ENCODE results near the gene NHSL2. TPM values are rescaled to one million over a fixed set of nuclear protein-coding genes. Genes with fewer than 3 reads are reported as not detected.
"Not testable (repeated sequence)": the region's sequence is repeated elsewhere in the genome, so short reads cannot be mapped to it uniquely, and the experiment has no call there.

The NHSL2 gene
- total RNA-seq, 2 experiments from 2014 or later: not detected

- intact Hi-C loops (cut with micrococcal nuclease; ENCODE audit: unreplicated experiment): no loop called here
- Histone ChIP-seq H3K4me2 (ENCODE audit: low read length) (no peak overlapping the region), H2AFZ (ENCODE audit: low read length) (no peak overlapping the region), H3K36me3 (ENCODE audit: insufficient read depth, low read length) (no peaks in the 10 kb centered on the region), H3K9me3 (ENCODE audit: low read length) (no peaks in the 10 kb centered on the region), H3K4me3 (ENCODE audit: low read depth, low read length, poor library complexity, severe bottlenecking) (no peak overlapping the region), H3K79me2 (ENCODE audit: insufficient read depth, low read depth, low read length) (no peaks in the 10 kb centered on the region), H3K4me1 (ENCODE audit: insufficient read depth, low read length, poor library complexity, severe bottlenecking) (no peaks in the 10 kb centered on the region), H3K9me2 (ENCODE audit: insufficient read depth, low read length) (no peaks in the 10 kb centered on the region), H3K27ac (ENCODE audit: low read depth, low read length, poor library complexity, severe bottlenecking) (no peak overlapping the region), H4K20me1 (ENCODE audit: insufficient read depth, low read length) (no peaks in the 10 kb centered on the region)
- no peak for DNase-seq (ENCODE audit: low spot score)
- BruUV-seq (replicated peaks): no TSS peak
- ChIA-PET POLR2A (no interaction called here), CTCF (ENCODE audit: unreplicated experiment) (no interaction called here)
- TF ChIP-seq EZH2phosphoT487 (IDR thresholded peaks at IDR 0.05; ENCODE audit: borderline replicate concordance, low read depth, low read length) (no peak), CTCF (conservative IDR thresholded peaks at IDR 0.05; ENCODE audit: low read length) (no peak)
Observed at GRCh38 chrX:71958281-71958675, 47.6 kb downstream of the NHSL2 start.

GRCh38 chrX:71964184-71964583 is 53.5 kb downstream of the NHSL2 start:
- CTCF ChIA-PET (ENCODE audit: unreplicated experiment); H3K4me2 ChIP-seq (ENCODE audit: low read length); H3K9me3 ChIP-seq (ENCODE audit: low read length); H3K4me1 ChIP-seq (ENCODE audit: insufficient read depth, low read length, poor library complexity, severe bottlenecking); H3K27ac ChIP-seq (ENCODE audit: low read depth, low read length, poor library complexity, severe bottlenecking); BruUV-seq (replicated peaks); DNase-seq (ENCODE audit: low spot score); H3K9me2 ChIP-seq (ENCODE audit: insufficient read depth, low read length); H3K36me3 ChIP-seq (ENCODE audit: insufficient read depth, low read length); H3K79me2 ChIP-seq (ENCODE audit: insufficient read depth, low read depth, low read length); H4K20me1 ChIP-seq (ENCODE audit: insufficient read depth, low read length); POLR2A ChIA-PET; intact Hi-C loops (cut with micrococcal nuclease; ENCODE audit: unreplicated experiment); H3K4me3 ChIP-seq (ENCODE audit: low read depth, low read length, poor library complexity, severe bottlenecking); H2AFZ ChIP-seq (ENCODE audit: low read length): not testable (repeated sequence)

- TF ChIP-seq CTCF (conservative IDR thresholded peaks at IDR 0.05; ENCODE audit: low read length) (no peak), EZH2phosphoT487 (IDR thresholded peaks at IDR 0.05; ENCODE audit: borderline replicate concordance, low read depth, low read length) (no peak)
- Histone ChIP-seq H3K27ac (ENCODE audit: low read depth, low read length, poor library complexity, severe bottlenecking) (no peak overlapping the region), H3K36me3 (ENCODE audit: insufficient read depth, low read length) (no peaks in the 10 kb centered on the region), H3K4me2 (ENCODE audit: low read length) (no peak overlapping the region), H3K4me1 (ENCODE audit: insufficient read depth, low read length, poor library complexity, severe bottlenecking) (no peaks in the 10 kb centered on the region), H3K9me3 (ENCODE audit: low read length) (no peaks in the 10 kb centered on the region), H3K9me2 (ENCODE audit: insufficient read depth, low read length) (no peaks in the 10 kb centered on the region), H3K79me2 (ENCODE audit: insufficient read depth, low read depth, low read length) (no peaks in the 10 kb centered on the region), H3K4me3 (ENCODE audit: low read depth, low read length, poor library complexity, severe bottlenecking) (no peak overlapping the region), H4K20me1 (ENCODE audit: insufficient read depth, low read length) (no peaks in the 10 kb centered on the region), H2AFZ (ENCODE audit: low read length) (no peak overlapping the region)
- no TSS peak for BruUV-seq (replicated peaks)
- intact Hi-C loops (cut with micrococcal nuclease; ENCODE audit: unreplicated experiment): no loop called here
- POLR2A ChIA-PET: no interaction called here
- no peak for DNase-seq (ENCODE audit: low spot score)
- CTCF ChIA-PET (ENCODE audit: unreplicated experiment): no interaction called here
Observed at GRCh38 chrX:71974916-71975315, 64.3 kb downstream of the NHSL2 start.
